HG03108 (cell line): Measurements from ENCODE around the gene CPNE4.
"Not testable (repeated sequence)": the region's sequence is repeated elsewhere in the genome, so short reads cannot be mapped to it uniquely, and the experiment has no call there.

Source experiments
- ATAC-seq: cut with Tn5 transposase; IDR thresholded peaks from one replicate; pipeline ENCODE4 v1.9.1; 2021; ENCODE audit warnings: moderate library complexity; ENCODE audit not compliant: unreplicated experiment

CPNE4 gene

DNA sequence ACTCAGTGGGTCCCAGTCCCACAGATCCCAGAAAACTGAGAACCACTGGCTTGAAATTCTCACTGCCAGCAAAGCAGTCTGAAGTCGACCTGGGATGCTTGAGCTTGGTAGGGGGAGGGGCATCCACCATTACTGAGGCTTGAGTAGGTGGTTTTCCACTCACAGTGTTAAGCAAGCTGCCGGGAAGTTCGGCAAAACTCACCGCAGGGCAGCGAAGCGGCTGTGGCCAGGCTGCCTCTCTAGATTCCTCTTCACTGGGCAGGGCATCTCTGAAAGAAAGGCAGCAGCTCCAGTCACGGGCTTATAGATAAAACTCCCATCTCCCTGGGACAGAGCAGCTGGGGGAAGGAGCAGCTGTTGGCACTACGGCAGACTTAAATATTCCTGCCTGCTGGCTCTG lies 71.4 kb downstream of the CPNE4 start:
- not testable (repeated sequence) for ATAC-seq

DNA sequence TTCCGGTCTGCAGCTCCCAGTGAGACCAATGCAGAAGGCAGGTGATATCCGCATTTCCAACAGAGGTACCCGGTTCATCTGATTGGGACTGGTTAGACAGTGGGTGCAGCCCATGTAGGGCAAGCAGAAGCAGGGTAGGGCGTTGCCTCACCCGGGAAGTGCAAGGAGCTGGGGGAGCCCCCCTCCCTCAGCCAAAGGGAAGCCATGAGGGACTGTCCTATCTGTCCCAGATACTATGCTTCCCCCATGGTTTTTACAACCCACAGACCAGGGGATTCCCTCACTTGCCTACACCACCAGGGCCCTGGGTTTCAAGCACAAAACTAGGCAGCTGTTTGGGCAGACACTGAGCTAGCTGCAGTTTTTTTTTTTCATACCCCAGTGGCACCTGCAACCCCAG lies 71.8 kb downstream of the CPNE4 start:
- ATAC-seq: no peak

DNA sequence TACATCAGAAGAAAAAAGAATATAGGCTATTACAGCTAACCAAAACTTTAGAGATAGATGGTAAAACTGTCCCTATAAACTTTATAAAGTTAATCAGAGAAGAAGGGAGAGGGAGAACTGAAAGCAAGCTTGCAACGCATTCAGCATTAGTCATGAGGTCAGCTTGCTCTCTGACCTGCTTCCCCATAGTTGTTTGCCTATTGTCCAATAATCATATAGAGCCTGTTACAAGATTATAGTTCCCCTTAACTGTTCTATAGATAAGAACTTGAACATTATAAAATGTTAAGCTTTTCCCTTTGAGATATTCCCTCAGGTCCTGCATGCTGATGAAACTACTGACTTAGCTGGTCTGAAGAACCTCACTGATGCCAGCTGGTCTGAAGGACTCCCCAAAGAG lies 74.5 kb downstream of the CPNE4 start:
- no peak for ATAC-seq

DNA sequence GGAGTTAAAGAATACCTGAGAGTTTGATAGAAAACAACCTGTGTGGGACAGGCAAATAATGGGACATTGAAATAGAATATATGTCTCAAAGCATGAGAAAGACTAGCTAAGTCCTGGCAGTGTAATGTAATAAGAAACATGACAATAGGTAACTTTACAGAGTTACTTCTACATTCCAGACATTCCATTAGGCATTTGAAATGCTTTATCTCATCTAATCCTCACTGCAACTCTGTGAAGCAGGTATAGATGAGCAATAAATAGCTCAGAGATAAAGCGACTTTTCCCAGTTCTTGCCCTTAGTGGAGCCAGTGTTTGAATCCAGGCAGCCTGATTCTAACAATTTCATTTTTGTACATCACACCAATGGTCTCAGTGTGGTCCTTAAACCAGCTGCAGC lies 76.8 kb downstream of the CPNE4 start:
- ATAC-seq: no peak

DNA sequence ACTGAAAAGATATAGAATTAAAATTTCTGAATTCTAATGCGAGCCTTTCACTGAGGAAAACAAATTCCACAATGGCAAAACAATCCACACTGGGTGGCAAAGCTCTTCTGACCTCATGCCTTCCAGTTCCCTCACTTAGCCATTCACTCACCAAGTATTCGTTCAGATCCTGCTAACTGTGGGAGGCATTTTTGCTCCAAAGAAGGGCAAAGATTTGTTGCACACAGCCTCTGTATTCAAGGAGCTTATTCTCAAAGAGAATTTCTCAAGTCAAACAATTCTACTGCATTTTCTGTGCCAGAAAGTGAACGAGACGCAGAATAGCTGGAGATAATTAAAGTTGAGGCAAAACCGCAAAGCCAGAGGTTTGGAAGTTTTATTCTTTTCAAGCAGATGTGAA lies 77.3 kb downstream of the CPNE4 start:
- ATAC-seq: no peak

DNA sequence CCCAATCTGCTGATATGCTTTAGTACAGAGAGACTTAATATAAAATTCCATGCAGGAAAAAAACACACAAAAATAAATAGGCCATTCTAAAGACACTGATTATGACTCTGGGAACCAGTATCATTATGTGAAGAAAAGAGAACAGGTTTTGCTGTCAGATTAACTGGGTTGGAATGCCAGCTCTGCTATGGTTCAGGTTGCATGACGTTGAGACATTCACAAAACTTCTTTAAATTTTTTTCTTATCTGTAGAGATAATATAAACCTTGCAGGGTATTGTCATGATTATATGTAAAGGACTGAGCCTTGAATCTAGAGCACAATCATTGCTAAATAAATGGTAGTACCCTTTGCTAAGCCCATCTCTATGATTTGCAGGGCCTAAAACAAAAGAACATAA lies 86.0 kb downstream of the CPNE4 start:
- no peak for ATAC-seq

DNA sequence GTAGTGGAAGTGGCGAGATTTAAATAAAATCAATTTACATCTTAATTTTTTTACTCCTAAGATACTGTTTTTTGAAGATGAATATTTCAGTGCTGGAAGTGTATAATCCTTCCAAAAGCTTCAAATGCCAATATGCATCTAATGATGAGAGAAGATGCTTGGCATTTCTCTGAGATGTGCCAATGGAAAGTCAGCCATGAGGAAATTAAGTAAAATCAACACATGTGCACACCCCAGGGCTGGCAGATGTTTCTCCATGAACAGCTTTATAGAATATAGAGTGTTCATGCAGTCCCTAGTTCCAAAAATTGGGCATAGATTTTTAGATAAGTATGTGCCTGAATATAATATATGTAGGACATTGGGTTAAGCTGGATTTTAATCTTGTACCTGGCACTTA lies 90.1 kb downstream of the CPNE4 start:
- no peak for ATAC-seq

DNA sequence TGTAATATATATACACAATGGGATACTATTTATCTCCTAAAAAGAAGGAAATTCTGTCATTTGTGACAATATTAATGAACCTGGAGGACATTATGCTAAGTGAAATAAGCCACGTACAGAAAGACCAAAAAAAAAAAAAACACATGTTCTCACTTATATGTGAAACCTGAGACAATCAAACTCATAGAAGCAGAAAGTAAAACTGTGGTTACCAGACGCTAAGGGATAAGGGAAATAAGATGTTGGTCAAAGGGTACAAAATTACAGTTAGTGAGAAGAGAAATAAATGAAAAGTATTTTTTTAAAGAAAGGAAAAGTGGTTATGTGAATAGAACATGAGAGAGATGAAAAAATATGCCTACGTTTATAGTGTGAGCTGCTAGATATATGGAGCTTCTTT lies 101.1 kb downstream of the CPNE4 start:
- no peak for ATAC-seq

DNA sequence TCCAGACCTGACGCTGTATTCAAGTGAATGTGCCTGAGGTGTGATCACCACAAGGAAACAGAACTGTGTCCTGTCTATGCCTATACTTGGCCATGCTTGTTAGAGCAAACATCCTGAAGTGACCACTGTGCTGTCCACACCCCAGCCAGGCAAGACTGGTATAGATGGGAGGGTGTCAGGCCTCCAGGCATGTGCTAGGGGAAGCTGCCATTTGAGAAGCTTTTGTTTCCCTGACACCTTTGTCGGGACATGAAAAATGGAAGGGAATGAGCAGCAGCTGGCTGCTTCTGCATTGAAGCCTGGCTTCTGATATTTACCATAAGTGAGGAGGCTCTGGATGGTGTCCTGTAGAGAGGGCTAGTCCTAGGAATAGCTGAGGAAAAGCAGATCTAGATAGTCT lies 106.2 kb downstream of the CPNE4 start:
- ATAC-seq: no peak

DNA sequence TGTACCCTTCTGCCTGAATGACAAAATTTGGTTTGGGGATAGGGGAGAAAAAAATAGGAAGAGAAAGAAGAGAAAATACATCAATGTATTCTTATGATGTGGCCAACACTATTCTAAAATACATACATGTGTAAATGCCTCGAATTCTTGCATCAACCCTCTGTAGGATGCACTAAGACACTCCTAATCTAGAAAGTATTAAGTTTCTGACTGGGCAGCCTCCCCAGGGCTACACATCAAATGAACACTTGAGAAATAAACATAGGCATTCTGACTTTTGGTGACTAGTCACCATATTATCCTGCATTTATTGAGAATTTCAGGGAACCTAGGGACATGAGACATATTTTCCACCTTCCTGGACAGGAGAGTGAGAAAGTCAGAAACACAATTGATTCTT lies 109.2 kb downstream of the CPNE4 start:
- ATAC-seq: no peak

DNA sequence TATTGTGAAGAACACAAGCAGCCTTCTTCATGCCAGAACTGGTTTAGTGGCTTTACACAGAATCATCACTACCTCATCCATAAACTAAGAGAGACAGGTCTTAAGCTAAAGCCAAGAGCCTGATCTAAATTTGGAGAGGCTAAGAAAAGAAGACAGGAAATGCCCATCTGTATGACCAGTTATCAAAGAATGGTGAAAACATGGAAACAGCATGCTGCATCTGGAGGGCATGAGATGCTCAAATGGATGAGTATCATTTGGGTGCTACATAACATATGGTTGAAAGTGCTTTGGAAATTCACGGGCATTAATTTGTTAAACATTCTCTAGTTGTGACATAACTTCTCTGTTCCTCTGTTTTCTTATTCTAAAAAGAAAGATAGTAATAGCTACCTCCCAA lies 112.5 kb downstream of the CPNE4 start:
- ATAC-seq: no peak

DNA sequence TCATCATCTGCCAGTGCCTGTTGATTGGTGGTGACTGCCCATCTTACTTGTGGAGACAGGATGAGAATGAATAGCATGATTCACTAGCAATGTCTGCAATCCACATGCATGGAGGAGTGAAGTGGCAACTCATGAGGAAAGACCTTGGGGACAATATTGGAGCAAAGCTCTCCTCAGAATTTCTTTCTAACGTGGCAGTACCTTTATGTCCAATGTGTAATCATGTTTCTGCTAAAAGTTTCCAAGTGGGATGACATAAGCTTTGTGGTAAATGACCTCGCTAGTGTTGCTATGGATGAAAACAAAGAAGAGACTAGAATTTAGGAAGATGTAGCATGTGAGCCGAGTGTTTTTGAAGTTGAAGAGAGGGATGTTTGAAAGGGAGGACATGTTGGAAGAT lies 117.8 kb downstream of the CPNE4 start:
- ATAC-seq: no peak

DNA sequence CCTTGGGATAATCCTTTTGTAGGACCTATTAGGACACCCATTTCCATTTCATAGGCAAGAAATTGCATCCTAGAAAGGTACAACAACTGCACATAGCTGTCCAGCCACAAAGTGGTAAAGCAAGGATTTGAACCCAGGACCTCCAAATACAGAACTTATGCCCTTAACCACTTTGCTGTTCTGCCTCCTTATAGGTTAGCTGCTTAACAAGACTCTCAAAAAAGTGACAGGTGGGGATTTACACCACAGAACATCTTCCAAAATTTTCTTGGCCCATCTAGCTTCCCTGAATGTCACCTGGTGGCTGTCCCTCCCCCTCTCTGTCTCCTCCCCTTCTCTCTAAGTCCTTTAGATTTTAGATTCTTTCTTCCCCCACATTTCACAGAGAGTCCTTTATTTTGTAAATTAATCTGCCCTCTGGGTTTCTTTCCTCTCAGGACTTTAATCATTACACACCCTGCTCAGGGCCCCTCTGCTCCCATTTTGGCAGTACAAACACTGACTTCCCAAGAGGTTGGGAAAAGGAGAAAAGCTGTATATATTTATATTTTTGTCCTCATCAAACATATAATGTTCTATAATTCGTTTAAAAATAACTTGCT lies 120.6 kb downstream of the CPNE4 start:
- no peak for ATAC-seq

DNA sequence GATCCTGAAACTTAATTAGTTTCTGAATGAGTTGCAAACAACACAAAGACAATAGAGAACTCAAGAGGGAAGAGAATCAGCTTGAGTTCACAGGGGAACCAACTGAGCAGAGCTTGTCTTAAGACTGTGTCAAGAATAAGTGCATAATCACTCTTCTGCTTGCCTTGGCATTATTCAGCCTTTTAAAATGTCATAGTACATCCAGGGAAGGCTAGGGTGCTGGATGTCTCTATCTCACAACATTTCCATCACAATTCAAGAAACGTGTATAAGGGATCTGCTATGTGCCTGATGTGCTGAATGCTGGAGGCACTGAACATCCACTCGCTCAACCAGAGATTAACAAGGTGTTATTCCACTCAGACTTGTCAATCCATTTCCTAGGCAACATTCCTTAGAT lies 122.6 kb downstream of the CPNE4 start:
- ATAC-seq: no peak

DNA sequence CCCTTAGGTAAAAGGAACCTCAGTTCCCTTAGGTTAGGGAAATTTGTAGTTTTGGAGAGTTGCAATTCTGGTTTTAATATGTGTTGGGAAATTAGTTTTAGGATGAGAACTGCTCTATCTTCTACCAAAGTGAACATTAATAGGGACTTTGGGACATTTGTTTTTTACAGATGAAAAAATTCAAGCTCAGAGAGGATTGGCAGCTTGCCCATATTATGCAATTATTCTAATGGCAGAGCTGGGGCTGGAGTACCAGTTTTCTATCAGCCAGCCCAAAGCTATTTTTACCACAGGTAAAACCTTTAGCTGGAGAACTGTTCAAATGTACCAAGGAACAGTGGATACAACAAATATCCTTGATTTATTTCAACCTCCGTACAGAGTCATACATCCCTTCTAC lies 127.0 kb downstream of the CPNE4 start:
- ATAC-seq: no peak

DNA sequence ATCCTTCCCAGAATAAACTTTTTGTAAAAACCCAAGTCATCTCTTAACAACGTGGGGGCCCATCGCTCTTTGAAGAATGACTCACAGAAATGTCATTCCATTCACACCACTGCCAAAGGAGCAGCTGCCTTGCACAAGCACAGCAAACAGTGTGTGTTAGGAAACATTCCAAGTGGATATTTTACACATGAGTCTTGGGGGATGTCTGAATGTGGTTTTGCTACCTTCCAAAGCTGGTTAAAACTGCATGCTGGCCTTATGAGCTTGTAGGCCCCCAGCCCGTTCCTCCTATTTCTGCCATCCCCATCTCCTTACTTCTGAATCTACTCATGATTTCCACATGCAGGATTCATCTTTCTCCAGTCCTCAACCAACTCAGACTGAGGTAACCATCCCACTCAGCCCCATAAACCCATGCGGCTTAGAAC lies 130.8 kb downstream of the CPNE4 start:
- no peak for ATAC-seq

DNA sequence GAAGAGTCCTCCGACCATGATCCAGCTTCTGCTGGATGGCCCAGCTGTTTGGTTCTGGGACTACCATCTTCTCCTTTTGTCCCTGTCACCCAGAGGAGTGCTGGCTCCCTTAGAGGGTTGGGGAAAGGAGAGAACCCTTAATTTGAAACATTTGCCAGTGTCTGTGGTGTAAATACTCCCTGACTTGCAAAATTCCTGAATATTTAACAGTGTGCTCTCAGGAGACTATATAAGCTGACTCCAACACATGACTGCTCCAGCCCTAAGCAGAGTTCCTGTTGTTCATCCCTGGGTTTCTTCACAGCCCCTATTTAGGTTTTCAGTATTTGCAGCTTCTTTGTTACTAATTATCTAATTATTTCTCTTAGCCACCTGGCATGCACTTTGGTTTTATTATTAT lies 133.1 kb downstream of the CPNE4 start:
- no peak for ATAC-seq

DNA sequence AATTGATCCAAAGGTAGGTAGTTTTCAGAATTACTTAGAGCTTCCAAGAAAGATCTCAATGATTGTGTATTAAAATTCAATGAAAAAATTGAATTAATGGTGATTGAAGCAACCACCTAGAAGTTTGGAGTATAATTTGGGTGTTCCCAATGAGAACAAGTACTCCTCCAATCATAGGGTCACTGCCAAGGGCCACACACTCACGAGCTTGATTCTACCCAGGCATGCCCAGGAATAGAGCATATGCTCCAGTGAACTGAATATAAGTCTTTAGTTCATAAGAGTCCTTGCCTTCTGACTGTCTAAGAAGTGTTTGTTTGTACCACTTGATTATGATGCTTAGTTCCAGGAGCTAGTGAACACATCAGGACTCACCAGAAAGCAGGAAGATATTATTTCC lies 133.9 kb downstream of the CPNE4 start:
- ATAC-seq: no peak

DNA sequence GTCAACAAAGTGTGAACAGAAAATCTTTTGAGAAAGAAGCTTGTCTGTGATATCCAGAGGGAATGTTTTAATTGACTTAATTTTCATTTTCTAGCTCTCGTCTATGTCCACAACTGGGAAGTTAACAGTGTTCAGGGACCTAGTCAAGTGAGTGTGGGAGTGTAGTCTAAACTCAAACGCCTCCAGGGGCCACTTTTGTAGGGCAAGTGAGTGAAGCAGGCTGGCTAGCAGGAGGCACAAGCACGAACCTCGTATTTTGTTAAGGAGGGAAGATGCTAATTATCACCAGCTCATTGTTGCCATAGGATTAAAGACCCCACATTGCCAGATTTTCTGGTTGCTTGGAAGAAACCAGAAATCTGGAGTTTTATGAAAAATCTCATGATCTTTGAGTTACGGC lies 135.8 kb downstream of the CPNE4 start:
- no peak for ATAC-seq

DNA sequence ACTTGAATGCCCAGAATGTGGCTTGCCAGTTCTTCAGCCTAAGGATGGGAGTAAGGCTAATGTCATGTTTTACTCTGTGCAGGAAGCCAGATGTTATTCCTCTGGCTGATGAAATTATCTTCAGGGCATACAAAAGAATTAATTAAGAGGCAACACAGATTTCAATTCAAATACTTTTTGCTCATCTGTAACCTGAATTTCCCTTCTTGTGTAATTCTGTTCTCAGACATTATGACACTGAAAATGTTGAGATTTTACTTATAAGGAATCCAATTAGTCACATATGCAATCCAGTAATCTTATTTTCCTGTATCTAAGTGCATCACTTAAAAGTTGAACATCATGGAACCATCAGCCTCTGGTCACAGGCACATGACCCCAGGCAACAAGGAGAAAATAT lies 136.5 kb downstream of the CPNE4 start:
- ATAC-seq: no peak

DNA sequence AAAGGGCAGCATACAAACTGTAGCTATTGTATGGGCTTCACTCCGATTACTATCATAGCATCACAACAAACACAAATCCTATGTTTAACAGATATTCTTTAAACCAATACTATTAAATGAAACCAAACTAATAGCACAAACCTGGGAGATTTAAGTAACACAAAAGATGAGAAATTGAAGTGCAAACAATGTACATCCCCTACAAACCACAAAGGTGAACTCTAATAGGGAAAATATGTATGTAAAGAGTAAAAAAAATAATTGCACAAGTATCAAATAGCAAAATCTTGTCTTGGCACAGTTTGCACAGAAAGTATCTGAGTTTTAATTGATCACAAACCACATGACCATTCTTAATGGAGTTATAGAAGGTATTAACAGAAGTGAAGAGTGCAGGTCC lies 138.5 kb downstream of the CPNE4 start:
- no peak for ATAC-seq

DNA sequence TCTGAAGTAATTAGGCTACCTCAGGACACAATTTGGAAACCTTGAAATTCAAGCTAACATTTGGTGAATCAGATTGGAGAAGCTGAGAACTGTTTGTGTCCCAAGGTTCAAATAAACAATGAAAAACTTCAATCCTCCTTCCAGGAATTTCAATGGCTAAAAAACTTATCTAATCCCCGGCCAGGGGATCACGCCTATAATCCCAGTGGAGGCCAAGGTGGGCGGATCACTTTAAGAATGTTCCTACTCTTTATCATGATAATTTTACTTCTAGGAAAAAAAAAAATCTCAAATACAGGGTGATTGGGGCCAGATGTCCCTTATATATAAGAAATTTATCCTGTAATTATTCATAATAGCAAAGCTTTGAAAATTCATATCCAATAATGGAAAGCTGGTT lies 139.0 kb downstream of the CPNE4 start:
- no peak for ATAC-seq

DNA sequence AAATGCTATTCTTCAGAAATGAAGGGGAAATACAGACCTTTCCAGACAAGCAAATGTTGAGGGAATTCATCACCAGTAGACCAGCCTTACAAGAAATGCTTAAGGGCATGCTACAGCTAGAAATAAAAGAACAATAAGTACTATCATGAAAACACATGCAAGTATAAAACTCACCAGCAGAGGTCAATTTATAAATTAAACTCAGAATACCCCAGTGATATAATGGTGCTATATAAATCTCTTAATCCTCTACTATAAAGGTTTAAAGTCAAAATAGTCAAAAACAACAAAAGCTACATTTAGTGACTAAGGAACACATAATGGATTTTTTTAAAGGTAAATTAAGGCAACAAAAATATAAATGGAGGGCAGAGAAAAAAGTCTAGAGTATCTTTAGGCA lies 142.5 kb downstream of the CPNE4 start:
- ATAC-seq: no peak

DNA sequence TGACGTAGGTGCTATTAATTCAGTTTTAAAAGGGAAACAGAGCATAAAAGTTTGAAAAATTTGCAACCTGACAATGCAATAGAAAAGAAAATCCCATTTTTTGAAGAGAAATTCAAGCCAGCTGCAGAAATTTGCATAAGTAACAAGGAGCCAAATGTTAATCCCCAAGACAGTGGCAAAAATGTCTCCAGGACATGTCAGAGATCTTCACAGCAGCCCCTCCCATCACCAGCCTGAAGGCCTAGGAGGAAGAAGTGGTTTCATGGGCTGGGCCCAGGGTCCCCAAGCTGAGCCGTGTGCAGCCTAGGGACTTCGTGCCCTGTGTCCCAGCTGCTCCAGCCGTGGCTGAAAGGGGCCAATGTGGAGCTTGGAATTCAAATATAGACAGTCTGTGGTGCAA lies 148.9 kb downstream of the CPNE4 start:
- ATAC-seq: not testable (repeated sequence)
